Stimulated activated CD8-positive, alpha-beta memory T cell treated with anti-CD3 and anti-CD28 coated beads, Interleukin-15, amount 100 ng/mL, for 4 hours (primary cell): ENCODE data around the gene GSK3A.
"Not testable (repeated sequence)": the region's sequence is repeated elsewhere in the genome, so short reads cannot be mapped to it uniquely, and the experiment has no call there.

ENCODE experiments used
- DNase-seq, 2 donors: peaks; one replicate each; pipeline ENCODE4 v3.0.0-alpha.2; 2020; ENCODE audit warnings: low read depth in 2 of 2

Gene GSK3A

GRCh38 chr19:42268704-42269477 lies 26.5 kb upstream of the GSK3A start, which contains the start of gene CIC:
TSS of gene CIC (plus strand) at chr19:42269252. CDS start at chr19:42271784, 2,532 bp downstream.
- peak; percentile 98 to 99 for DNase-seq

GRCh38 chr19:42268142-42268703 lies 25.8 kb upstream of the GSK3A start:
- peak; percentile 98 for DNase-seq

GRCh38 chr19:42267644-42268141 lies 25.3 kb upstream of the GSK3A start:
- DNase-seq, result no peak

GRCh38 chr19:42266928-42267603 lies 24.7 kb upstream of the GSK3A start:
- DNase-seq, result not testable (repeated sequence)

- not testable (repeated sequence) for DNase-seq
These were observed 23.7 kb upstream of the GSK3A start for GRCh38 chr19:42266105-42266504.

- no peak for DNase-seq
These were observed 19.4 kb upstream of the GSK3A start for GRCh38 chr19:42261763-42262162.

- DNase-seq, result not testable (repeated sequence)
These were observed 15.4 kb upstream of the GSK3A start for GRCh38 chr19:42257842-42258241.

- DNase-seq, result no peak
These were observed 13.7 kb upstream of the GSK3A start for GRCh38 chr19:42255766-42256745.

GRCh38 chr19:42254850-42255765 lies 12.7 kb upstream of the GSK3A start, which contains the start of gene ERF:
TSS of gene ERF (minus strand) at chr19:42255128. CDS start at chr19:42254999, 129 bp downstream.
- DNase-seq, result peak; percentile 83 to 90

GRCh38 chr19:42254089-42254849 lies 11.9 kb upstream of the GSK3A start:
- peak; percentile 62 to 69 for DNase-seq

- DNase-seq, result peak in 1 of 2 donors; percentile 45
These were observed 11.1 kb upstream of the GSK3A start for GRCh38 chr19:42253245-42254088.

- DNase-seq, result no peak
These were observed 10.2 kb upstream of the GSK3A start for GRCh38 chr19:42252365-42253244.

GRCh38 chr19:42251572-42252358 lies 9.4 kb upstream of the GSK3A start:
- DNase-seq, result no peak

GRCh38 chr19:42250666-42251531 lies 8.5 kb upstream of the GSK3A start:
- no peak for DNase-seq

- DNase-seq, result no peak
These were observed 7.8 kb upstream of the GSK3A start for GRCh38 chr19:42250183-42250665.
